HL-60 (cell line): Measurements from ENCODE around the gene ABHD16A.

Experiments used
- GABPA ChIP-seq: IDR thresholded peaks from 2 replicates; pipeline ENCODE4 v1.6.1; 2012; ENCODE audit warnings: low read depth
- POLR2AphosphoS5 ChIP-seq: IDR thresholded peaks from 2 replicates; pipeline ENCODE4 v1.6.1; 2012; ENCODE audit warnings: low read depth
- TF ChIP-seq, protein P1 (sequence below): IDR thresholded peaks from one replicate; pipeline ENCODE4 v1.5.1; 2011; ENCODE audit warnings: low read length, control low read depth, inconsistent platforms; ENCODE audit not compliant: insufficient read depth
- TF ChIP-seq, protein P2 (sequence below): IDR thresholded peaks from 2 replicates; pipeline ENCODE4 v1.6.1; 2012; ENCODE audit warnings: low read depth; ENCODE audit not compliant: insufficient replicate concordance

DNA sequence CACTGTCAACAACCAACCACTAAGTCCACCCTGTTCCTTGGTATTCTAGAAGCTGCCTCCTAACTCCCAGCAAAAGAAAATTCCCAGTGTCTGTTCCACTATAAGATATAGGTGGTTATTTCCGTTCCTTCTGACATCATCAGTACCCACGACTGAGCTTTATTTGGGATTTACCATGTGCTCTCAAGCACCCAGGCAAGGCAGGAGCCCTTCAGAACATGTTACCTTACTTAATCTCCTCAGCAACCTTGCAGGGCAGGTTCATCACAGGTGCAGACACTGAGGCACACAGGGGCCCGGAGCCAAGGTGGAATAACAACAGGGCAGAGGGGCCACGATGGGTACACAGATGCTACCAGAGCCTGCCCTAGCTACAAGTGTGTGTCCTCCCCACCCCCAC, 10.8 kb downstream of the ABHD16A start:
- TF ChIP-seq POLR2AphosphoS5: no peak
- TF ChIP-seq, protein P1, sequence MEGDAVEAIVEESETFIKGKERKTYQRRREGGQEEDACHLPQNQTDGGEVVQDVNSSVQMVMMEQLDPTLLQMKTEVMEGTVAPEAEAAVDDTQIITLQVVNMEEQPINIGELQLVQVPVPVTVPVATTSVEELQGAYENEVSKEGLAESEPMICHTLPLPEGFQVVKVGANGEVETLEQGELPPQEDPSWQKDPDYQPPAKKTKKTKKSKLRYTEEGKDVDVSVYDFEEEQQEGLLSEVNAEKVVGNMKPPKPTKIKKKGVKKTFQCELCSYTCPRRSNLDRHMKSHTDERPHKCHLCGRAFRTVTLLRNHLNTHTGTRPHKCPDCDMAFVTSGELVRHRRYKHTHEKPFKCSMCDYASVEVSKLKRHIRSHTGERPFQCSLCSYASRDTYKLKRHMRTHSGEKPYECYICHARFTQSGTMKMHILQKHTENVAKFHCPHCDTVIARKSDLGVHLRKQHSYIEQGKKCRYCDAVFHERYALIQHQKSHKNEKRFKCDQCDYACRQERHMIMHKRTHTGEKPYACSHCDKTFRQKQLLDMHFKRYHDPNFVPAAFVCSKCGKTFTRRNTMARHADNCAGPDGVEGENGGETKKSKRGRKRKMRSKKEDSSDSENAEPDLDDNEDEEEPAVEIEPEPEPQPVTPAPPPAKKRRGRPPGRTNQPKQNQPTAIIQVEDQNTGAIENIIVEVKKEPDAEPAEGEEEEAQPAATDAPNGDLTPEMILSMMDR: no peak
- TF ChIP-seq, protein P2, sequence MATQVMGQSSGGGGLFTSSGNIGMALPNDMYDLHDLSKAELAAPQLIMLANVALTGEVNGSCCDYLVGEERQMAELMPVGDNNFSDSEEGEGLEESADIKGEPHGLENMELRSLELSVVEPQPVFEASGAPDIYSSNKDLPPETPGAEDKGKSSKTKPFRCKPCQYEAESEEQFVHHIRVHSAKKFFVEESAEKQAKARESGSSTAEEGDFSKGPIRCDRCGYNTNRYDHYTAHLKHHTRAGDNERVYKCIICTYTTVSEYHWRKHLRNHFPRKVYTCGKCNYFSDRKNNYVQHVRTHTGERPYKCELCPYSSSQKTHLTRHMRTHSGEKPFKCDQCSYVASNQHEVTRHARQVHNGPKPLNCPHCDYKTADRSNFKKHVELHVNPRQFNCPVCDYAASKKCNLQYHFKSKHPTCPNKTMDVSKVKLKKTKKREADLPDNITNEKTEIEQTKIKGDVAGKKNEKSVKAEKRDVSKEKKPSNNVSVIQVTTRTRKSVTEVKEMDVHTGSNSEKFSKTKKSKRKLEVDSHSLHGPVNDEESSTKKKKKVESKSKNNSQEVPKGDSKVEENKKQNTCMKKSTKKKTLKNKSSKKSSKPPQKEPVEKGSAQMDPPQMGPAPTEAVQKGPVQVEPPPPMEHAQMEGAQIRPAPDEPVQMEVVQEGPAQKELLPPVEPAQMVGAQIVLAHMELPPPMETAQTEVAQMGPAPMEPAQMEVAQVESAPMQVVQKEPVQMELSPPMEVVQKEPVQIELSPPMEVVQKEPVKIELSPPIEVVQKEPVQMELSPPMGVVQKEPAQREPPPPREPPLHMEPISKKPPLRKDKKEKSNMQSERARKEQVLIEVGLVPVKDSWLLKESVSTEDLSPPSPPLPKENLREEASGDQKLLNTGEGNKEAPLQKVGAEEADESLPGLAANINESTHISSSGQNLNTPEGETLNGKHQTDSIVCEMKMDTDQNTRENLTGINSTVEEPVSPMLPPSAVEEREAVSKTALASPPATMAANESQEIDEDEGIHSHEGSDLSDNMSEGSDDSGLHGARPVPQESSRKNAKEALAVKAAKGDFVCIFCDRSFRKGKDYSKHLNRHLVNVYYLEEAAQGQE: no peak
- TF ChIP-seq GABPA: no peak
